NCI-H1092 treated with DMSO at 0.1 percent for 48 hours (cell line): ENCODE measurements around the gene SPATS2L.

ENCODE experiments used
- DNase-seq: peaks from one replicate; lab custom pipeline; 2025; lab: John Stamatoyannopoulos, UW

The SPATS2L gene

DNA sequence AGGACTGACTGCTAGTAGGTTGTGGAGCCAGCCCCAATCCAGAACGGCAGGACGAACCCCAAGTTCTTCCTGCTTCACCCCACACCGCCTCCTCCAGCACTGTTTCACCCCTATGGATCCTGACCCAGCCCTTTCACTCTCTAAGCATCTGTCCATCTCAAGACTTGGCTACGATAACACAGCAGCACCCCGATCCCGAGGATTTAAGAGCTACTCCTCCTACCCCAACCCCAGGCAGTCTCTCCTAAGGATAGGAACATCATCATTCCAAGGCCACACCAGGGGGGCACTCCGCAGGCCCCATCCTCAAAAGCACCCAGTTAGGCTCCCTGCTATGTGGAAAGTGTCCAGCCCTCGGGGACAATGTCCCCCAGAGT is 202.7 kb downstream of the SPATS2L start:
- DNase-seq = no peak

DNA sequence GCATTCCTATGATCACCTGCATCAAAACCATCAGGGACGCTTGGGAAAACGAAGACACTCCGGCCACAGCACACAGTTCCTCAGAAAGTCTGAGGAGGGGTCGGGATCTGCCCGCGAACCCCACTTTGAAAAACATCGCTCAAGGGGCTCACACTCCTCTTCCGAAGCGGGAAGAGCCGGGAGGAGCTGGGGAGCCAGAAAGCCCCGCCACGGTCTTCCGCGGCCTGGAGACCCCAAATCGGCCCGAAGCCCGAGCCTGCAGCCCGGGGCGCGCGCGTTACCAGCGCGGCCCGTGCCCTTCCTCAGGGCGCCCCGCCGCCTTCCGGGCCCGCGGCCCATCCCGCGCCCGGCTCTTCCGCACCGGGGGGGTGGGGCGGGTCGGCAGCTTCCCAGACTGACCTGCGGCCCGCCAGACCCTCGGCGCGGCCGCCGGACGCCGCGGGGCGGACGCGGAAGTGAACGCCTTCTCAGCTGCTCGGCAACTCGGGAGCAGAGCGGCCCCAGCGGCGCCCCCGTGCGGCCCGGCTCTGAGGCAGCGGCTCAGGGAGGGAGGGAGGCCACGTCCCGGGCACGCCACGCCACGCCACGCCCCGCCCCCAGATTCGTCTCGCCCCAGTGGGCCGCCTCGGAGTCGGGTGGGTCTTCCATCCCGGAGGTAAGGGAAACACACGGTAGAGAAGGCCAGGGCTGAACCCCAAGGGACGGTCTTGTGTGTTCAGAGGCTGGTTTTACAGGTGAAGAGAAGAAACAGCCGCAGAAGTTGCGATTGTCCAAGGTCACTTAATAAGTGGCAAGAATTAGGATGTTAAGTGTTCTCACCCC is 203.3 kb downstream of the SPATS2L start, which contains the start of gene KCTD18:
TSS of gene KCTD18 (minus strand) at position 457 of the 822 bp plus-strand sequence. CDS start 3,052 bp downstream, outside the sequence.
- DNase-seq = peak; percentile 60

- DNase-seq = no peak
Measured at GRCh38 chr2:200515155-200515554, 208.7 kb downstream of the SPATS2L start.

DNA sequence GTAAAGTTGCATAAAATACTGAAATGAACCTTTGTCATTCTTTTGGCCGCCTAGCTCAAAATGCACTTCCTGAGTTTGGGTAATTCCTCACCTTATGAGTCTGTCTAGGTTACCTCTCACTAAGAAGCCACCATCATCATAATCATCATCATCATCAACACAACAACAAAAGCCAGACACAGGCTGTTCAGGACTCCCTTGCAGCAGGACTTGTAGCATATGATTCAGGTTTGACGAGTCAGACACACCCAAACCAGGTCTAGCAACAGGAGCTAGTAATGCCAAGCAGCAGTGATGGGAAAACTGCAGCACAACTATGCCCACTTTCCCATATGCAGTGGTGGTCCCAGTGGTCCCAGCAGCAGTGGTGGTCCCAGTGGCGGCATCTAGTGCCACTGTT is 216.7 kb downstream of the SPATS2L start:
- no peak for DNase-seq

DNA sequence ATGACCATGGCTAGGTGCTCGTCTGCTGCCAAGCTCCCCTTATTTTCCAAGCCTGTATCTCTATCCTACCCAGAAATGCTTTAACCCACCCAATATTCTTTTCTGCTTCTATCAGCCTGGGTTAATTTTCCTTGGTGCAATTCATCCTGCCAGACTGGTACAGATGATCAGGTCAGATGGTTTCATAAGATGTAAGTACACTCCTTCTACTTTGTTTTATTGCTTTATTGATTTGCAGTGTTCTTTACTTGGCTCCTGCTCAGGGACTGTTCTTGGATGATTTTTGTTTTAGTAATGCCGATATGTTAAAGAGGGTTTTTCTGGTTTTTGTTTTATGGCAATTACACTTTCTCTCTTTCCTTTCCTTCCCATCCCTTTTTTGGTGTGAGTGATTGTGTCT is 217.1 kb downstream of the SPATS2L start:
- no peak for DNase-seq

- no peak for DNase-seq
Measured at GRCh38 chr2:200525066-200525465, 218.6 kb downstream of the SPATS2L start.

DNA sequence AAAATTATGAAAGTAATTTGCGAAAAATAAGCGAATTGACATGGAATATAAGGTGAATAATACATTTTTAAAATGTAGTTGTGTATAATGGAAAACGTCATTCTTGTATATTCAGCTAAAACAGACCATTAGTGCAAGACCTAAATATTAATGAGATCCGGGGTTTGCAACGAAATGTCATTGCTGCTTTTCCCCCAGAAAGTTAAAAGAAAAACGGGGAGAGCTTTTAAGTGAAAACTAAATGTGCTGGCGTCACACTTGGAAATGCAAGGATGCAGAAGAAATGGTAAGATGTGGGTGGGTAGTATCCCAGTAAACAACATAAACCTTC is 219.0 kb downstream of the SPATS2L start:
- no peak for DNase-seq

DNA sequence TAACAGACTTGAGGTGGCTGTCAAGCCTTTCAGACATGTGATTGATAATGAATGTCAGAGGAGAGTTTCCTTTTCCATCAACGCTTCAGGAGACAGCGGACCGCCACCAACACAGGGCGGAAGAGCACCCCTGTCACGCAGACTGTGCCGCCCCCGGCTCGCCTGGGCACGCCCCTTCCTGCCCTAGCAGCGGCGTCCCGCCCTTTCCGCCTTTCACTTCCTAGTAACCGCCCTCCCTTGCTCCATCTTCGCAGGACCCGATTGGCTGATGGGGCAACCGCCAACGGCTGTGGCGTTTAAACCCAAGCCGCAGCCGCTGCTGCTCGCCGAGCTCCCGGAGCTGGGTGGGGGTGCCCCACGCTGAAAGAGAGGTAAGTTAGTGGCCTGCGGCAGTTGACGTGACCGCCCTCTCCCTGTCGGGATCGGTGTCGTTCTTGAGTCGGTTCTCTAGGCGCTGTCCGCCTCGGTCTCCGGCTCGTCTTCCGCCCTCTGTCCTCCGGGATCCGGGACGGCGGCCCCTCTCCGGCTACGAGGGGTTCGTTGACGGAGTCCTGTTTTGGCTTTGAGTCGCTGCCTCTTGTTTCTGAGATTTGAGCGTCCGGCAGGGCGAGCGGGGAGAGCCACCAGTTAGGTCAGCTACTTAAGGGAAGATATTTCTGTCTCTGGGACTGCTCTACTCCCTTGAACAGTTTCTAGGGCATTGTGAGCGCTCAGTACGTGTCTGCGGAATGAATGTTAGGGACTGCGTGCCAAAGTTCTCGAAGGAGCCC is 219.6 kb downstream of the SPATS2L start, which contains the start of gene SGO2:
TSS of gene SGO2 (plus strand) at position 326 of the 770 bp plus-strand sequence. CDS start 6,769 bp downstream, outside the sequence.
- peak; percentile 94 for DNase-seq

GRCh38 chr2:200528228-200528627 is 221.7 kb downstream of the SPATS2L start:
- DNase-seq = no peak
